HG02763 (cell line): ENCODE results near the gene NOXRED1.
"Not testable (repeated sequence)": the region's sequence is repeated elsewhere in the genome, so short reads cannot be mapped to it uniquely, and the experiment has no call there.

Experiments
- ATAC-seq: cut with Tn5 transposase; IDR thresholded peaks from one replicate; pipeline ENCODE4 v1.9.1; 2021; ENCODE audit warnings: mild to moderate bottlenecking, moderate library complexity; ENCODE audit not compliant: unreplicated experiment

The NOXRED1 gene

GRCh38 chr14:77415403-77416030, 7.8 kb downstream of the NOXRED1 start:
- not testable (repeated sequence) for ATAC-seq

DNA sequence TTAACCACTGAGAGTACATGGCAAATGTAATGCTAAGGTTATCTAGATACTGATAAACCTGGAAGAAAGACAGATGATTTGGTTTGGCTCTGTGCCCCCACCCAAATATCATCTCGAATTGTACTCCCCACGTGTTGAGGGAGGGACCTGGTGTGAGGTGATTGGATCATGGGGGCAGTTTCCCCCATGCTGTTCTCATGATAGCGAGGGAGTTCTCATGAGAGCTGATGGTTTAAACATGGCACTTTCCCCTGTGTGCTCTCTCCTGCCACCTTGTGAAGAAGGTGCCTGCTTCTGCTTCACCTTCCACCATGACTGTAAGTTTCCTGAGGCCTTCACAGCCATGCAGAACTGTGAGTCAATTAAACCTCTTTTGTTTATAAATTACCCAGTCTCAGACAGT, 14.2 kb downstream of the NOXRED1 start:
- no peak for ATAC-seq

GRCh38 chr14:77407158-77407557, 16.2 kb downstream of the NOXRED1 start:
- ATAC-seq = no peak

DNA sequence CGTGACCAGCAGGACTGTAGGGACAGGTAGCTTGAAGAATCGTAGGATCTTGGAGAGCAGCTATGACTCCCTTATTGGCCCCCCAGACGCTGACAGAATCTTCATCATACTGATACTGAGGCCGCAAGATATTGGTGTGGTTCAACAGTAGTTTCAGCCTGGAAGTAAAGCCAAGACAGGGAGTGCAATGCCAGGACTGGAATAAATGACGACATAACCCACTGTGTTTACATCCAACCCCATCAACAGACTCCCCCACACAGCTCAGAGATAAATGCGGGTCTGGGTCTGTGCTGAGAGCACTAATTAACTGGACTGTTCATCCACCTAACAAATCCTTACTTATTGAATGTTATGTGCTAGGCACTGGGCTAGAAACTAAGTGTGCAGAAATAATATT, 16.6 kb downstream of the NOXRED1 start:
- no peak for ATAC-seq

DNA sequence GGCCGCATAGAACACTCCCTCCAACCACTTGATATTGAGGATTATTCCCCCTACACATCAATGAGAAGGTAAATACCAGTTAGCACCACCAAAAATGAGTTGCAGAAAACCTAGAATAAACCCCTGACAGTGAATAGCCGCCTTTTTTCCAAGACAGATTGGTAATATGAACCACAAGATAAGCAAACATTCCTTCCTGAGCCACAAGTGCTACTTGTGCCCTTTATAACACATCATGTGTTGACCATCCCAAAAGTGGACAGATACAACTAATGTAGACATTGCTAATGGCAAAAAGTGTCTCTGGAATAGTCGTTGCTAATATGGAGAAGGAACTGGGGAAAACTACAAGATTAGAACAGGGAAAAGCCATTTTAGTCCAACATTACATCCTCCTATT, 17.2 kb downstream of the NOXRED1 start:
- ATAC-seq = no peak

DNA sequence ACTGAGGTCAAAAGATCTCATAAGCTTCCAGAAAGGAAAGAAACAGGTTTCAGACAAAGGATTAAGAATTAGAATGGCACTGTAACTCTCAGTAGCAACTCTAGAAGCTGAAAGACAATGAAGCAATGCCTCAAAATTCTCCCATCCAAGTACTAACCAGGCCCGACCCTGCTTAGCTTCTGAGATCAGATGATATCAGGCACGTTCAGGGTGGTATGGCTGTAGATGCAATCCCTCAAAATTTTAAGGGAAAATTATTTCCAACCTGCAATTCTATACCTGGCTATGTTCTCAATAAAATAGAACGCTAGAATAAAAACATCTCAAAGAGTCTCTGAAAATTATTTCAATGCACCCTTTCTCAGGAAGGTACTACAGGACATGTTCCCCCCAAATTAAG, 19.6 kb downstream of the NOXRED1 start:
- no peak for ATAC-seq

DNA sequence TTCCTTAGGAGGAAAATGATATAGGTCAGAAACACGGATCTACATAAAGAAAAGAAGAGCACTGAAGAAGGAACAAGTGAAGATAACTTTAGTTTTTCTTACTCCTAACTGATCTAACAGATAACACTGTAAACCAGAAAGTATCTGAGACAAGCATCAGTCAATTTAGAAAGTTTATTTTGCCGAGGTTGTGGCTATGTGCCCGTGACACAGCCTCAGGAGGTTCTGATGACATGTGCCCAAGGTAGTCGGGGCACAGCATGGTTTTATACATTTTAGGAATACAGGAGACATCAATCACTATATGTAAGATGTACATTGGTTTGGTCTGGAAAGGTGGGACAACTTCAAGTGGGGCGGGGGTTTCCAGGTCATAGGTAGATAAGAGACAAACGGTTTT, 23.1 kb downstream of the NOXRED1 start:
- no peak for ATAC-seq

GRCh38 chr14:77390188-77390587, 33.1 kb downstream of the NOXRED1 start:
- ATAC-seq = no peak

- ATAC-seq = no peak
These were observed 44.6 kb downstream of the NOXRED1 start for GRCh38 chr14:77378701-77379100.

GRCh38 chr14:77377502-77377844, 45.9 kb downstream of the NOXRED1 start:
- no peak for ATAC-seq

DNA sequence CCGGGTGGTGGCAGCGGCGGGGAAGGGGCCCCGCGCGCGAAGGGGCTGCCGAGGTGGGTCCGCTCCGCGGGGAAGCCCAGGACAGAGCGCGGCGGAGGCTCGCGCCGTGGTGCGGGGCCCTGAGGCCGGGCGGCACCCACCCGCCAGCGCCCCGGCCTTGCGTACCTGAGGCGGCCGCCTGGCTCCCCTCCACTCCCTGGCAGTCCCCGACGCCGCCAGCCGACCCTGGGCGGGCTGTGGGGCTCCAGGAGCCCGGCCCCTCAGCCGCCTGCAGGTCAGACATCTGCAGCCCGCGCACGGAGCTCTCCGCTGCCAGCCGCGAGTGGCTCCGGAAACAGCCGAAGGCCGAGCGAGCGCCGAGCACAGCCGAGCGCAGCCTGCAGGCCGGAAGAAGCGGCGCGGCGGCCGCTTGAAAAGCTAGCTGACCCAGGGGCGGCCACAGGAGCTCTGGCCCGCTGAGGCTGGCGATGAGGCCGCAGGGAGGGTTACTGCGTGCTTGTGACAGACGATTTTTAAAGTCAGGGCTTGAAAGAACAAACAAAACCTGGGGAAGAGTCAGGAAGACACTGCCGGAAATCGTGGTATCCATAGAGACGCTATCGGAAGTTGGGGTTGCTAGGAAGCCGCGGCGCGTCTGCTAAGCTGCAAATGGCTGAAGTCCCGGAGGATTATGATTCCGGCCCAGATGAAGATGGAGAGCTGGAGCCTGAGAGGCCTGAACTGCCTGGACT, 46.4 kb downstream of the NOXRED1 start, which contains the start of the genes SAMD15 and TMED8:
TSS of gene SAMD15 (plus strand) at position 609 of the 731 bp plus-strand sequence. CDS start at position 649, 40 bp downstream.
TSS of gene TMED8 (minus strand) at position 324 of the 731 bp plus-strand sequence. CDS start at position 283, 41 bp downstream.
- ATAC-seq = peak; percentile 84

DNA sequence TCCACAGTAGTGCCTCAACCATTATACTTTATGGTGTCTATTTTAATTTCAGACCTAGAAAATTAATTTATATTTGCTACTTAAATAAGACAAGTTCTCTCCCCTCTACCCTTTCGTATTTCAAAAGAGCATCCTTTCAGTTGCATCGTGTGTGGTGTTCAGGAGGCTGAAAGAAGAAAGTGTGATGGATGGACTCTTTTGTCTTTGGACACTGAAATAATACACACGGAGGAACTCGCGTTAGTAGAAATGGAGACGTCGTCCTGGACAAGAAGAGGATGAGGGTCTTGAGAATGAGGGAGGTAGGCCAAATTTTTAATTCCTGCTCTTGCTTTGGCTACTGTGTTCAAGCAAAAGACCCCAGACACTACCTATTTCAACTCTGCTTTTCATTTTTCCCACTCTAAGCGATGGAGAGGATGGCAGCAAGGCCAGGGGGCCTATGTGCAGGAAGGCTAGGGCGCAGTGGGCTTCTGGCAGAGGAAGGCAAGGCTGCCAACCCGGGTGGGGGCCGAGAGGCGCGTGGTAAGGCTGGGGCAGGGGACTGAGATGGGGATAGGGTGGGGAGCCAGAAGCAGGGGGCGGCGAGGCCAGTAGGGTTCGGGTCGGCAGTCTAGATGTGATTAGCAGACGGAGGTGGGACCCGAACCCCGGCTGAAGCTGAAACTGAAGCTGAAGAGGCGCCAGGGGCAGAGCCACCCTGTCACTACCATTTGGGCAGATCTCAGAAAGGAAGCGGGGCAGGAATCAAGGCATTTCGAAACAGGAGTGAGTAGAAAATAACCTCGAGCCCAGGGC, 47.2 kb downstream of the NOXRED1 start:
- ATAC-seq = peak; percentile 17

DNA sequence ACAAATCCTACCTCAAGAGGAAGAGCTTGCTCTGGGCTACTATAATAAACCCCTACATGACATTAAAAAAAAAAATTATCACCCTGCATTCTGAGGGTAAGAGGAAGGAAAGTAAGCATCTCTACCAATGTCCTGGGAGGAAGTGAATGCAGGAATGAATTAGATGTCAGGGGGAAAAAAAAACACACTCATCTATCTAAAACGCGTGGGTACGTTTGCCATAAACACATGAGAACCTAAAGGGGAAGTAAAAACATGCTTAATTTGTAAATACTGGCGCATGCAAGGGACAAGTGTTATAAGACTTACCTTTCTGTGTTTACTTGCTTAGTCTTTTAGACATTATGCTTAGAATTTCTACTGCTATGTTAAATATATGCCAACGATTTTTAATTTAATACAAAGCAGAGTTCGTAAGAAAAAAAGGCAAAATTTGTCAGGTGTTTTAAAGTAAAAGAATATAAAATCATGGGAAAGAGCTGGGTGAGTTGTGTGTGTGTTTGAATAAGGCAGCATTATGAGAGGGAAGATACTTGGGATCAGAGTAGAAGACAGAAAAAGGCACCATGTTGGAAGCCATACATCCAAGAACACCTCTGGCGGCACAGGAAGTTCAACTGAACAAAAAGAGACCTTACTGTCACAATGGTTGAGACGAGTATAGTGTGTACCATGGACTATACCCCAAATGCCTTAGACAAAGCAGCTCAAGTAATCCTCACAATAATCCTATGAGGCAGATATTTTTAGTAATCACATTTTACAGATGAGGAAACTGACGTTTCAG, 48.0 kb downstream of the NOXRED1 start:
- ATAC-seq = no peak

GRCh38 chr14:77372304-77372841, 51.0 kb downstream of the NOXRED1 start:
- ATAC-seq = peak; percentile 28

GRCh38 chr14:77369285-77369684, 54.0 kb downstream of the NOXRED1 start:
- no peak for ATAC-seq

DNA sequence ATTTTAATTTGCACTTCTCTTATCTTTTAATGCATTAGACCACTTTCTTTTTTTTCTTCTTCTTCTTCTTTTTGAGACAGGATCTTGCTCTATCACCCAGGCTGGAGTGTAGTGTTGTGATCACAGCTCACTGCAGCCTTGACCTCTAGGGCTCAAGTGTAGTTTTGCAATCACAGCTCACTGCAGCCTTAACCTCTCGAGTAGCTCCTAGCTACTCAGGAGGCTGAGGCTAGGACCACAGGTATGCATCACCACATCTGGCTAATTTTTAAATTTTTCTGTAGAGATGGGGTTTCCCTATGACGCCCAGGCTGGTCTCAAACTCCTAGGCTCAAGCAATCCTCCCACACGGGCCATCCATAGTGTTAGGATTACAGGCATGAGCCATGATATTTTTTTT, 59.2 kb downstream of the NOXRED1 start:
- ATAC-seq = no peak

DNA sequence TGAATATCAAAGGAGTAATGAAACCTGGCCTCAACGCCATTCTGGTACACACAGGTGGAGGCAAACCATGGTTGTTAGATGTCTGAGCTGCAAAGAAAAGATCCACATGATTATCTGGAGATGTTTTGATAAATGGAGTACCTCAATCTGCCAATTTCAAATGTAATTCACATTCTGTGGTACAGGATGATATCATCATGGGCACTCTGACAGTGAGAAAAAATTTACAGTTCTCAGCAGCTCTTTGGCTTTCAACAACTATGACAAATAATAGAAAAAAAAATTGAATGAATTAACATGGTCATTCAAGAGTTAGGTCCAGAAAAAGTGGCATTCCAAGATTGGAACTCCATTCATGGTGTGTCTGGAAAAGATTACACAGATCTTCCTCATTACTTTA, 63.7 kb downstream of the NOXRED1 start:
- no peak for ATAC-seq

- no peak for ATAC-seq
These were observed 66.4 kb downstream of the NOXRED1 start for GRCh38 chr14:77356899-77357298.

GRCh38 chr14:77355811-77356210, 67.5 kb downstream of the NOXRED1 start:
- no peak for ATAC-seq

DNA sequence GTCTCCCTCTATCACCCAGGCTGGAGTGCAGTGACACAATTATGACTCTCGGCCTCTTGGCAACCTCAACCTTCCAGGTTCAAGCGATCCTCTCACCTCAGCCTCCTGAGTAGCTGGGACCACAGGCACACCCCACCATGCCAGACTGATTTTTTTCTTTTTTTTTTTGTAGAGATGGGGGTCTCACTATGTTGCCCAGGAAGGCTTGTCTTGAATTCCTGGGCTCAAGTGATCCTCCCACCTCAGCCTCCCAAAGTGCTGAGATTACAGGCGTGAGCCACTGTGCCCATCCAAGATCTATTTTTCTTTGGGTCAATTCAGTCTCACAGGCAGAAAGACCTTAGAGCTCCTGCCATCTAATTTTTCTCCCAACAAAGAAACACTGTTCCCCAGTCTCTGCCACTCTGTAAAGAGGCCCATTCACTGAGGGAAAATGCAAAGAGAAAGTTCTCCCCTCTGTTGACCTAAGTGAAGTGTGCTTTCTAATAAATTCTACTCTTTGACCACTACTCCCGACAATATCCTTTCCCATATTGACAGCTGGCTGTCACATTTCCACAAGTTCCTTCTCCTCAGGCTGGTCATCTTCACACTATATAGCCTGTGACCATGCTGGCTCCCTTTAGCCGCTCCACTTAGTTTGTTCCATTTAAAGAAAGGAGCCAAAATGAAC, 69.7 kb downstream of the NOXRED1 start:
- ATAC-seq = no peak
